Epithelial cell of umbilical artery (primary cell): Measurements from ENCODE around the gene OOSP3. TPM values are rescaled to one million over a fixed set of nuclear protein-coding genes. Genes with fewer than 3 reads are reported as not detected.

ENCODE experiments used
- total RNA-seq: library from RNA; depleted of rRNA; stranded (reverse); fragments of >200 nt; gene quantifications from 2 replicates; pipeline ENCODE4 v1.2.3, GENCODE V29; 2014

OOSP3 gene, protein sequence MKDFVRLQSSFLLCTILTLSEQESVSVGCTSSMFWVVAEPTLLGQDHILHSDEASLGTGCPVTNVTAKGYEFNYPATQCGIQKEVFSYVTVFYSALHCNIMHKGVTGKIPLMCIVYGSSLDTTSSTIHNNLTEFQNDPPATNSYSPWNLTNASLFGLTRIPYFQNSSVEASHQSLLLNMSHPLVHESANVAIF
- total RNA-seq: not detected in 2 replicates

GRCh38 chr11:59878575-59878974 is at the start of gene OOSP3:
Gene OOSP3 (plus strand): TSS chr11:59878782. CDS start chr11:59878809, 27 bp downstream.

DNA sequence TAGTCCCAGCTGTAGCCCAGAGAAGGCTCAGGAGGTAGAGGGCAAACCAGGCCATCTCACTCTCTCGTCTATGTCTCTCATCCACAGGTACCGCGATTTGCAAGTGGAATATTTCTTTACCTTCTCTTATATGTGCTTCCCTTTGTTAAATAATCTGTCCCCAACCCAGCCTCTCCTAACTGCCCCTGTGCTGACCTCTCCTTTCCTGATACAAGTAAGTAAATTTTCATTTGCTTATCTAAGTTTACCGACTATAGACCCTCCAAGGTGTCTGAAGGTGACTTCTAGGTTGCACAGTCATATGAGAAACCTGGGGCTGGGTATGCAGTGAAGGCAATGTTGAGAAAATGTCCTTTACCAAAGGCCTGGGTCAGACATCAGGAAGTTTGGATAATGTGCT is 33.2 kb upstream of the OOSP3 start, which contains the start of gene CBLIF:
Gene CBLIF (minus strand): TSS at position 101 of the 400 bp plus-strand sequence. CDS start 46 bp downstream, at position 55.

DNA sequence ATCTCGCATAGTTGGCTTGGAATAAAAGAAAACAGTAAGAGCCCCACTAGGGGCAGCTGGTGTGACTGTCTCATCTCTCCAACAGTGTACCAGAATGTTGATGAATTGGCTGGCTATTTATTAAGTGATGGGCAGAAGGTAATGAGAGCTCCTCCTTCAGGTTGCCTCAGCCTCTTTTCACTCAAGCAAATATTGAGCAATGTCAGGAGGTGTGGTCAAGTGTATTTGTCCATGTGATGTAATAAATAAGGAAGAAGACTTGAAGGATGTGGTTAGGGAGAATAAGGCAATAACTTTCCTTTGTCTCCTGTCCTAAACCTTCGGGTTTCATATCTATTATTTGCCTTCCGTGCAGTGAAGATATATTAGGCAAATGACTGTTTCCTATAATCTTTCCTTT is 12.2 kb upstream of the OOSP3 start, which contains the start of gene TCN1:
Gene TCN1 (minus strand): TSS at position 91 of the 400 bp plus-strand sequence. CDS start 17 bp downstream, at position 74.

GRCh38 chr11:59938132-59938531 is 59.5 kb downstream of the OOSP3 start, which contains the start of gene OOSP1:
Gene OOSP1 (plus strand): TSS chr11:59938432. CDS start chr11:59938455, 23 bp downstream.

Other genes starting within 250 kb of the OOSP3 start
- gene PATL1, start 209.7 kb upstream of the OOSP3 start, total RNA-seq: 2.9 and 7.0 TPM in 2 replicates
- gene OR10V1, start 164.9 kb upstream of the OOSP3 start, total RNA-seq: not detected in 2 replicates
- 51.6 and 56.4 TPM in 2 replicates for gene STX3, start 123.4 kb upstream of the OOSP3 start, total RNA-seq
- 70.8 and 88.6 TPM in 2 replicates for gene MRPL16, start 68.0 kb upstream of the OOSP3 start, total RNA-seq
- gene CBLIF, start 33.3 kb upstream of the OOSP3 start, total RNA-seq: not detected in 2 replicates
- gene TCN1, start 12.3 kb upstream of the OOSP3 start, total RNA-seq: 0.32 TPM in 1 of 2 replicates, not detected in the other
- gene OOSP1, start 59.6 kb downstream of the OOSP3 start, total RNA-seq: not detected in 2 replicates
- not detected in 2 replicates for gene OOSP4A, start 85.3 kb downstream of the OOSP3 start, total RNA-seq
- not detected in 2 replicates for gene OOSP4B, start 138.4 kb downstream of the OOSP3 start, total RNA-seq
- gene OOSP2, start 161.6 kb downstream of the OOSP3 start, total RNA-seq: not detected in 2 replicates
- not detected in 2 replicates for gene MS4A3, start 177.9 kb downstream of the OOSP3 start, total RNA-seq
- gene MS4A2, start 209.9 kb downstream of the OOSP3 start, total RNA-seq: not detected in 2 replicates